Immature natural killer cell (primary cell): ENCODE data around the gene PCDHA13. TPM values are rescaled to one million over a fixed set of nuclear protein-coding genes. Genes with fewer than 3 reads are reported as not detected.
A peak's percentile ranks its signal among the peaks of the same experiment; 100 is the strongest.
"Not testable (repeated sequence)": the region's sequence is repeated elsewhere in the genome, so short reads cannot be mapped to it uniquely, and the experiment has no call there.

Experiments used
- DNase-seq, 3 donors: peaks; one replicate each; pipeline ENCODE4 v3.0.0; 2022; ENCODE audit warnings: mixed read lengths in 1 of 3
- H3K27ac Mint-ChIP-seq, 6 donors: one replicate each; pipeline ENCODE4 v1.8.0; 2020; ENCODE audit warnings: mixed read lengths in 6 of 6, mild to moderate bottlenecking in 5 of 6, inconsistent platforms in 4 of 6, moderate library complexity in 3 of 6
- H3K27me3 Mint-ChIP-seq, 3 donors: one replicate each; pipeline ENCODE4 v1.8.0; 2020 to 2021; ENCODE audit warnings: low read depth in 3 of 3, mild to moderate bottlenecking in 3 of 3, mixed read lengths in 3 of 3, moderate library complexity in 3 of 3, inconsistent platforms in 1 of 3
- H3K36me3 Mint-ChIP-seq, 3 donors: one replicate each; pipeline ENCODE4 v1.8.0; 2020; ENCODE audit warnings: mixed read lengths in 3 of 3, inconsistent platforms in 2 of 3, mild to moderate bottlenecking in 2 of 3
- H3K4me1 Mint-ChIP-seq, 2 donors: one replicate each; pipeline ENCODE4 v1.8.0; 2020; ENCODE audit warnings: inconsistent platforms in 2 of 2, mild to moderate bottlenecking in 2 of 2, mixed read lengths in 2 of 2, moderate library complexity in 1 of 2
- H3K4me3 Mint-ChIP-seq, 5 donors: one replicate each; pipeline ENCODE4 v1.8.0; 2020; ENCODE audit warnings: mild to moderate bottlenecking in 5 of 5, mixed read lengths in 5 of 5, inconsistent platforms in 3 of 5, moderate library complexity in 3 of 5
- H3K9me3 Mint-ChIP-seq, 6 donors: one replicate each; pipeline ENCODE4 v1.8.0; 2020; ENCODE audit warnings: mild to moderate bottlenecking in 6 of 6, mixed read lengths in 6 of 6, inconsistent platforms in 4 of 6, moderate library complexity in 3 of 6
- polyA plus RNA-seq, 3 donors: library from polyadenylated mRNA; unstranded; fragments of 300-500 nt; fragmentation: Illumina TruSeq; gene quantifications; one replicate each; pipeline ENCODE4 v1.2.3, GENCODE V29; 2021

The PCDHA13 gene, protein sequence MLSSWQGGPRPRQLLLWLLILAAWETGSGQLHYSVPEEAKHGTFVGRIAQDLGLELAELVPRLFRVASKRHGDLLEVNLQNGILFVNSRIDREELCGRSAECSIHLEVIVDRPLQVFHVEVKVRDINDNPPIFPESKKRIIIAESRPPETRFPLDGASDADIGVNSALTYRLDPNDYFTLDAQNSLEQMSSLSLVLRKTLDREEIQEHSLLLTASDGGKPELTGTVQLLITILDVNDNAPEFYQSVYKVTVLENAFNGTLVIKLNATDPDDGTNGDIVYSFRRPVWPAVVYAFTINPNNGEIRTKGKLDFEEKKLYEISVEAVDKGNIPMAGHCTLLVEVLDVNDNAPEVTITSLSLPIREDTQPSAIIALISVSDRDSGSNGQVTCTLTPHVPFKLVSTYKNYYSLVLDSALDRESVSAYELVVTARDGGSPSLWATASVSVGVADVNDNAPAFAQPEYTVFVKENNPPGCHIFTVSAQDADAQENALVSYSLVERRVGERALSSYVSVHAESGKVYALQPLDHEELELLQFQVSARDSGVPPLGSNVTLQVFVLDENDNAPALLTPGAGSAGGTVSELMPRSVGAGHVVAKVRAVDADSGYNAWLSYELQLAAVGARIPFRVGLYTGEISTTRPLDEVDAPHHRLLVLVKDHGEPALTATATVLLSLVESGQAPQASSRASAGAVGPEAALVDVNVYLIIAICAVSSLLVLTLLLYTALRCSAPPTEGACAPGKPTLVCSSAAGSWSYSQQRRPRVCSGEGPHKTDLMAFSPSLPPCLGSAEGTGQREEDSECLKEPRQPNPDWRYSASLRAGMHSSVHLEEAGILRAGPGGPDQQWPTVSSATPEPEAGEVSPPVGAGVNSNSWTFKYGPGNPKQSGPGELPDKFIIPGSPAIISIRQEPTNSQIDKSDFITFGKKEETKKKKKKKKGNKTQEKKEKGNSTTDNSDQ
- polyA plus RNA-seq = not detected

DNA sequence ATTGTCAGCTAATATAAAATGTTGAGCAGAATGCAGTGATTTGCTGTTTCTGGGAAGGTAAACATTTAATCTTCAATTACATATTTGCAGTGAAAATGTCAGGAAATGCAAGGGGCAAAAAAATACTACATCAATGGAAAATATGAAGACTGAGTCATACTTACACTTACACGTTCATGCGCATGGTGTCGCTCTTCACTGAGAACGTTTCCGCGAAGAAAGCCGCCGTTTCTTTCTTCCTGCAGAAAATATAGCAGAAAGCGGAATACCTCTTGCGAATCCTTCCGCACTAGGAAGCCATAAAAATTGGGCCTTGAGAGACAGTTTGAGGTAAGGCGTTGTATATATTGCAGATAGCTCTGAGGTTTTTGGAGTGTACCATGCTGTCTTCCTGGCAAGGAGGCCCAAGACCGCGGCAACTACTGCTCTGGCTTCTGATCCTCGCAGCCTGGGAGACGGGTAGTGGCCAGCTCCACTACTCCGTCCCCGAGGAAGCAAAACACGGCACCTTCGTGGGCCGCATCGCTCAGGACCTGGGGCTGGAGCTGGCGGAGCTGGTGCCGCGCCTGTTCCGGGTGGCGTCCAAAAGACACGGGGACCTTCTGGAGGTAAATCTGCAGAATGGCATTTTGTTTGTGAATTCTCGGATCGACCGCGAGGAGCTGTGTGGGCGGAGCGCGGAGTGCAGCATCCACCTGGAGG is at the start of gene PCDHA13:
Gene PCDHA13, plus strand, starts transcription at position 236 of the 702 bp plus-strand sequence. Its CDS starts 145 bp downstream, at position 381.
- DNase-seq = no peak
- Mint-ChIP-seq H3K27me3 (peaks cover 2 to 17% (median 10%) of the 10 kb centered on the region in 3 donors), H3K36me3 (peaks cover 0 to 11% (median 0%) of the 10 kb centered on the region in 3 donors), H3K27ac (no peak within 1 kb of the TSS), H3K4me3 (peak within 1 kb of the TSS in 1 of 5 donors; percentile 13), H3K9me3 (peaks cover 6 to 65% (median 17%) of the 10 kb centered on the region in 6 donors), H3K4me1 (no peaks in the 10 kb centered on the region)

GRCh38 chr5:140833993-140834392 is 47.9 kb upstream of the PCDHA13 start, which contains the start of gene PCDHA7:
TSS of gene PCDHA7 (plus strand) at chr5:140834269. CDS start at chr5:140834384, 115 bp downstream.
- H3K27me3 Mint-ChIP-seq = peaks cover 2 to 20% (median 15%) of the 10 kb centered on the region in 3 donors
- H3K36me3 Mint-ChIP-seq = peaks cover 0 to 5% (median 0%) of the 10 kb centered on the region in 3 donors
- H3K4me3 Mint-ChIP-seq = peak within 1 kb of the TSS in 1 of 5 donors; percentile 15
- no peak for DNase-seq
- H3K27ac Mint-ChIP-seq = no peak within 1 kb of the TSS
- no peaks in the 10 kb centered on the region for H3K4me1 Mint-ChIP-seq
- H3K9me3 Mint-ChIP-seq = peaks cover 6 to 41% (median 23%) of the 10 kb centered on the region in 6 donors

- not testable (repeated sequence) for DNase-seq, H3K4me1 Mint-ChIP-seq, H3K36me3 Mint-ChIP-seq, H3K27ac Mint-ChIP-seq
- Mint-ChIP-seq H3K4me3 (peak overlapping the region in 1 of 5 donors; percentile 15), H3K27me3 (peaks cover 2 to 20% (median 14%) of the 10 kb centered on the region in 3 donors), H3K9me3 (peaks cover 4 to 40% (median 21%) of the 10 kb centered on the region in 6 donors)
Measured at GRCh38 chr5:140834439-140835008, 47.4 kb upstream of the PCDHA13 start.

DNA sequence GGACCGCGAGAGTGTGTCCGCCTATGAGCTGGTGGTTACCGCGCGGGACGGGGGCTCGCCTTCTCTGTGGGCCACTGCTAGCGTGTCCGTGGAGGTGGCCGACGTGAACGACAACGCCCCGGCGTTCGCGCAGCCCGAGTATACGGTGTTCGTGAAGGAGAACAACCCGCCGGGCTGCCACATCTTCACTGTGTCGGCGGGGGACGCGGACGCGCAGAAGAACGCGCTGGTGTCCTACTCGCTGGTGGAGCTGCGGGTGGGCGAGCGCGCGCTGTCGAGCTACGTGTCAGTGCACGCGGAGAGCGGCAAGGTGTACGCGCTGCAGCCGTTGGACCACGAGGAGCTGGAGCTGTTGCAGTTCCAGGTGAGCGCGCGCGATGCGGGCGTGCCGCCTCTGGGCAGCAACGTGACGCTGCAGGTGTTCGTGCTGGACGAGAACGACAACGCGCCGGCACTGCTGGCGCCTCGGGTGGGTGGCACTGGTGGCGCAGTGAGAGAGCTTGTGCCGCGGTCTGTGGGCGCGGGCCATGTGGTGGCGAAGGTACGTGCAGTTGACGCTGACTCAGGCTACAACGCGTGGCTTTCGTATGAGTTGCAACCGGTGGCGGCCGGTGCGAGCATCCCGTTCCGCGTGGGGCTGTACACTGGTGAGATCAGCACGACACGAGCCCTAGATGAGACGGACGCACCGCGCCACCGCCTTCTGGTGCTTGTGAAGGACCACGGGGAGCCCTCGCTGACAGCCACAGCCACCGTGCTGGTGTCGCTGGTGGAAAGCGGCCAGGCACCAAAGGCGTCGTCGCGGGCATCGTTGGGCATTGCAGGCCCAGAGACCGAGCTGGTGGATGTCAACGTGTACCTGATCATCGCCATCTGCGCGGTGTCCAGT is 46.1 kb upstream of the PCDHA13 start:
- H3K27me3 Mint-ChIP-seq = peaks cover 10 to 17% (median 14%) of the 10 kb centered on the region in 3 donors
- H3K4me1 Mint-ChIP-seq = no peaks in the 10 kb centered on the region
- no peak overlapping the region for H3K4me3 Mint-ChIP-seq
- H3K9me3 Mint-ChIP-seq = peaks cover 9 to 44% (median 22%) of the 10 kb centered on the region in 6 donors
- H3K27ac Mint-ChIP-seq = no peak overlapping the region
- DNase-seq = no peak
- H3K36me3 Mint-ChIP-seq = peaks cover 0 to 5% (median 0%) of the 10 kb centered on the region in 3 donors

- Mint-ChIP-seq H3K27ac (no peak within 1 kb of the TSS), H3K4me3 (peak within 1 kb of the TSS in 1 of 5 donors; percentile 41), H3K4me1 (peaks cover 0 to 2% of the 10 kb centered on the region in 2 donors), H3K9me3 (peaks cover 9 to 29% (median 18%) of the 10 kb centered on the region in 6 donors), H3K27me3 (peaks cover 0 to 8% (median 8%) of the 10 kb centered on the region in 3 donors), H3K36me3 (peaks cover 0 to 3% (median 0%) of the 10 kb centered on the region in 3 donors)
- DNase-seq = no peak
Measured at GRCh38 chr5:140840978-140841962, 40.7 kb upstream of the PCDHA13 start, which contains the start of gene PCDHA8. TSS of gene PCDHA8 (plus strand) at chr5:140841187. CDS start at chr5:140841322, 135 bp downstream.

DNA sequence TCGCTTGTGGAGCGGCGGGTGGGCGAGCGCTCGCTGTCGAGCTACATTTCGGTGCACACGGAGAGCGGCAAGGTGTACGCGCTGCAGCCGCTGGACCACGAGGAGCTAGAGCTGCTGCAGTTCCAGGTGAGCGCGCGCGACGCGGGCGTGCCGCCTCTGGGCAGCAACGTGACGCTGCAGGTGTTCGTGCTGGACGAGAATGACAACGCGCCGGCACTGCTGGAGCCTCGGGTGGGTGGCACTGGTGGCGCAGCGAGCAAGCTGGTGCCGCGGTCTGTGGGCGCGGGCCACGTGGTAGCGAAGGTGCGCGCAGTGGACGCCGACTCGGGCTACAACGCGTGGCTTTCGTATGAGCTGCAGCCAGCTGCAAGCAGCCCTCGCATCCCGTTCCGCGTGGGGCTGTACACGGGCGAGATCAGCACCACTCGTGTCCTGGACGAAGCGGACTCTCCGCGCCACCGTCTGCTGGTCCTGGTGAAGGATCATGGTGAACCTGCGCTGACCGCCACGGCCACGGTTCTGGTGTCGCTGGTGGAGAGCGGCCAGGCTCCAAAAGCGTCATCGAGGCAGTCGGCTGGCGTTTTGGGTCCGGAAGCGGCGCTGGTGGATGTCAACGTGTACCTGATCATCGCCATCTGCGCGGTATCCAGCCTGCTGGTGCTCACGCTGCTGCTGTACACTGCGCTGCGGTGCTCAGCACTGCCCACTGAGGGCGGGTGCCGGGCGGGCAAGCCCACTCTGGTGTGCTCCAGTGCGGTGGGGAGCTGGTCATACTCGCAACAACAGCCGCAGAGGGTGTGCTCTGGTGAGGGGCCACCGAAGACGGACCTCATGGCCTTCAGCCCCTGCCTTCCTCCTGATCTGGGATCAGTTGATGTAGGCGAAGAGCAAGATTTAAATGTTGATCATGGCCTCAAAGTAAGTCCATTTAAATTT is 38.9 kb upstream of the PCDHA13 start:
- no peak overlapping the region for H3K4me3 Mint-ChIP-seq

DNA sequence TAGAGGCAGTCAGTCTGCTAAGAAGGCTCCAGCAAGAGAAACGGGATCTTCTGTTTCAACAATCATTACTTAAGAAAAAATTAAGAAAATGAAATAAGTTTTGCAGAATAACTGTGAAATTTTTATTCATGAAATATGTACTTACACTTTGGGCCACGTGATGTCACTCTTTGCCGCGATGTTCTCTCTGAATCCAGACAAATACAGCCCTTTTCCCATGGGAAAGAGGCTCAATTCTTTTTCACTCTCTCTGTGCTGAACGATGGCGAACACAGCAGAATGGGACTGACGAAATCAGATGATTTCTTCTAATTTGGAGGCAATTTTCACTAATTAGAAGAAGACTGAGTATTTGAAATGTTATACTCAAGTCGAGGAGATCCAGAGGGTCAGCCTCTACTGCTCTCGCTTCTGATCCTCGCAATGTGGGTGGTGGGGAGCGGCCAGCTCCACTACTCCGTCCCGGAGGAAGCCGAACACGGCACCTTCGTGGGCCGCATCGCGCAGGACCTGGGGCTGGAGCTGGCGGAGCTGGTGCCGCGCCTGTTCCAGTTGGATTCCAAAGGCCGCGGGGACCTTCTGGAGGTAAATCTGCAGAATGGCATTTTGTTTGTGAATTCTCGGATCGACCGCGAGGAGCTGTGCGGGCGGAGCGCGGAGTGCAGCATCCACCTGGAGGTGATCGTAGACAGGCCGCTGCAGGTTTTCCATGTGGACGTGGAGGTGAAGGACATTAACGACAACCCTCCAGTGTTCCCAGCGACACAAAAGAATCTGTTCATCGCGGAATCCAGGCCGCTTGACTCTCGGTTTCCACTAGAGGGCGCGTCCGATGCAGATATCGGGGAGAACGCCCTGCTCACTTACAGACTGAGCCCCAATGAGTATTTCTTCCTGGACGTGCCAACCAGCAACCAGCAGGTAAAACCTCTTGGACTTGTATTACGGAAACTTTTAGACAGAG is 33.5 kb upstream of the PCDHA13 start, which contains the start of gene PCDHA9:
Gene PCDHA9, plus strand, starts transcription at position 244 of the 964 bp plus-strand sequence. Its CDS starts 114 bp downstream, at position 358.
- not testable (repeated sequence) for H3K4me3 Mint-ChIP-seq, DNase-seq, H3K4me1 Mint-ChIP-seq, H3K27ac Mint-ChIP-seq, H3K36me3 Mint-ChIP-seq, H3K27me3 Mint-ChIP-seq
- peaks cover 0 to 17% (median 6%) of the 10 kb centered on the region in 6 donors for H3K9me3 Mint-ChIP-seq

More for the DNA sequence above, 38.9 kb upstream of the PCDHA13 start:
- Mint-ChIP-seq H3K36me3 (peaks cover 0 to 3% (median 0%) of the 10 kb centered on the region in 3 donors), H3K27me3 (peaks cover 5 to 8% (median 6%) of the 10 kb centered on the region in 3 donors), H3K27ac (no peak overlapping the region), H3K4me1 (peaks cover 0 to 2% of the 10 kb centered on the region in 2 donors), H3K9me3 (peaks cover 11 to 31% (median 20%) of the 10 kb centered on the region in 6 donors)
- no peak for DNase-seq

DNA sequence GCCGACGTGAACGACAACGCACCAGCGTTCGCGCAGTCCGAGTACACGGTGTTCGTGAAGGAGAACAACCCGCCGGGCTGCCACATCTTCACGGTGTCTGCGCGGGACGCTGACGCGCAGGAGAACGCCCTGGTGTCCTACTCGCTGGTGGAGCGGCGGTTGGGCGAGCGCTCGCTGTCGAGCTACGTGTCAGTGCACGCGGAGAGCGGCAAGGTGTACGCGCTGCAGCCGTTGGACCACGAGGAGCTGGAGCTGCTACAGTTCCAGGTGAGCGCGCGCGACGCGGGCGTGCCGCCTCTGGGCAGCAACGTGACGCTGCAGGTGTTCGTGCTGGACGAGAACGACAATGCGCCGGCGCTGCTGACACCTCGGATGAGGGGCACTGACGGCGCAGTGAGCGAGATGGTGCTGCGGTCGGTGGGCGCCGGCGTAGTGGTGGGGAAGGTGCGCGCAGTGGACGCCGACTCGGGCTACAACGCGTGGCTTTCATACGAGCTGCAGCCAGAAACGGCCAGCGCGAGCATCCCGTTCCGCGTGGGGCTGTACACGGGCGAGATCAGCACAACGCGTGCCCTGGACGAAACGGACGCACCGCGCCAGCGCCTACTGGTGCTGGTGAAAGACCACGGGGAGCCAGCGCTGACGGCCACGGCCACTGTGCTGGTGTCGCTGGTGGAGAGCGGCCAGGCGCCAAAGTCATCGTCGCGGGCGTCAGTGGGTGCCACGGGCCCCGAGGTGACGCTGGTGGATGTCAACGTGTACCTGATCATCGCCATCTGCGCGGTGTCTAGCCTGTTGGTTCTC is 31.9 kb upstream of the PCDHA13 start:
- DNase-seq, H3K36me3 Mint-ChIP-seq, H3K27me3 Mint-ChIP-seq, H3K4me3 Mint-ChIP-seq, H3K27ac Mint-ChIP-seq, H3K4me1 Mint-ChIP-seq: not testable (repeated sequence)
- H3K9me3 Mint-ChIP-seq = peaks cover 0 to 14% (median 6%) of the 10 kb centered on the region in 6 donors
